ENCODE measurements around the gene SUZ12.
A peak's percentile ranks its signal among the peaks of the same experiment; 100 is the strongest.
"Not testable (repeated sequence)": the region's sequence is repeated elsewhere in the genome, so short reads cannot be mapped to it uniquely, and the experiment has no call there.

Gene SUZ12

DNA sequence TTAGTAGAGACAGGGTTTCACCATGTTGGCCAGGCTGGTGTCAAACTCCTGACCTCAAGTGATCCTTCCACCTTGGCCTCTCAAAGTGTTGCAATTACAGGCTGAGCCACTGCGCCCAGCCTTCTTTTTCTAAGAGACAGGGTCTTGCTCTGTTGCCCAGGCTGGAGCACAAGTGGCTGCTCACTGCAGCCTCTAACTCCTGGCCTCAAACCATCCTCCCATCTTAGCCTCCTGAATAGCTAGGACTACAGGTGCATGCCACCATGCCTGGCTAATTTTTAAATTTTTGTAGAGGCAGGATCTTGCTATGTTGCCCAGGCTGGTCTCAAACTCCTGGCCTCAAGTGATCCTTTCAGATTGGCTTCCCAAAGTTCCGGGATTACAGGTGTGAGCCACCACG, 15.1 kb downstream of the SUZ12 start:
- DNase-seq (ENCODE audit: low read depth in 2 of 2), result not testable (repeated sequence)

GRCh38 chr17:31964131-31964530, 27.3 kb downstream of the SUZ12 start:
- not testable (repeated sequence) for DNase-seq (ENCODE audit: low read depth in 2 of 2)

GRCh38 chr17:31967648-31968047, 30.8 kb downstream of the SUZ12 start:
- DNase-seq (ENCODE audit: low read depth in 2 of 2), result no peak

DNA sequence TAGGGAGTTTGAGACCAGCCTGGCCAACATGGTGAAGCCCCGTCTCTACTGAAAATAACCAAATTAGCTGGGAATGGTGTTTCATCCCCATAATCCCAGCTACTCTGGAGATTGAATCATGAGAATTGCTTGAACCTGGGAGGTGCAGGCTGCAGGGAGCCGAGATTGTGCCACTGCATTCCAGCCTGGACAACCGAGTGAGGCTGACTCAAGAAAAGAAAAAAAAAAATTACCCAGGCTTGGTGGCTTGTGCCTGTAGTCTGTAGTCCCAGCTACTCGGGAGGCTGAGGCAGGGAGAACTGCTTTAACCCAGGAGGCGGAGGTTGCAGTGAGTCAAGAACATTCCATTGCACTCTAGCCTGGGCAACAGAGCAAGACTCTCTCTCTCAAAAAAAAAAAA, 33.6 kb downstream of the SUZ12 start:
- DNase-seq (ENCODE audit: low read depth in 2 of 2), result not testable (repeated sequence)

GRCh38 chr17:31974269-31975071, 37.7 kb downstream of the SUZ12 start:
- not testable (repeated sequence) for DNase-seq (ENCODE audit: low read depth in 2 of 2)

DNA sequence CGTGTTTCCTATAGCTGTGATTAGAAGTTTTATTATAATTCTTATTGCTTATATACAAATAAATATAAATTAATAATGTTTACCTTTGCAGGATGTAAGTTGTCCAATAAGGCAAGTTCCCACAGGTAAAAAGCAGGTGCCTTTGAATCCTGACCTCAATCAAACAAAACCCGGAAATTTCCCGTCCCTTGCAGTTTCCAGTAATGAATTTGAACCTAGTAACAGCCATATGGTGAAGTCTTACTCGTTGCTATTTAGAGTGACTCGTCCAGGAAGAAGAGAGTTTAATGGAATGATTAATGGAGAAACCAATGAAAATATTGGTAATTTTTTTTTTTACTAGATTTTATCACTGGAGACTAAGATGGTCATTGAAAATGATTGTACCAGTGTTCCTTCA, 38.6 kb downstream of the SUZ12 start:
- DNase-seq (ENCODE audit: low read depth in 2 of 2), result not testable (repeated sequence)

- DNase-seq (ENCODE audit: low read depth in 2 of 2), result not testable (repeated sequence)
Measured at GRCh38 chr17:31991821-31992220, 55.0 kb downstream of the SUZ12 start.

DNA sequence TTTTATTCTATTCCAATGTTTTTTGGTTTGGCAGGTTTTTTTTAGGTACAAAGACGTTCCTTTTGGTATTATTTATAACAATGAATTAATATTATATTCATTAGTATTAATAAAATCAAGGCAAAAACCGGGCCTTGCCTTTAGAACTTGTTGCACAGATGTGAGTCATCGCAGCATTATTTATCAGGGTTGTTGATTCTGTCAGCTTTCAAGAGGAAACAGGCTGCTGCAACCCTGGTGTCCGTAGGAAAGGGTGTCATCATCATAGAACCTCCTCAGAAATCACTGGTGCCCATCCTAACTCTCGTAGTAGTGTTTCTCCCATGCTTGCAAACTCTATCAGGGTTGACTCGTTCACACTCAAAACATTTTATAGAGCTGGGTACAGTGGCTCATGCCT, 60.2 kb downstream of the SUZ12 start:
- DNase-seq (ENCODE audit: low read depth in 2 of 2), result no peak

DNA sequence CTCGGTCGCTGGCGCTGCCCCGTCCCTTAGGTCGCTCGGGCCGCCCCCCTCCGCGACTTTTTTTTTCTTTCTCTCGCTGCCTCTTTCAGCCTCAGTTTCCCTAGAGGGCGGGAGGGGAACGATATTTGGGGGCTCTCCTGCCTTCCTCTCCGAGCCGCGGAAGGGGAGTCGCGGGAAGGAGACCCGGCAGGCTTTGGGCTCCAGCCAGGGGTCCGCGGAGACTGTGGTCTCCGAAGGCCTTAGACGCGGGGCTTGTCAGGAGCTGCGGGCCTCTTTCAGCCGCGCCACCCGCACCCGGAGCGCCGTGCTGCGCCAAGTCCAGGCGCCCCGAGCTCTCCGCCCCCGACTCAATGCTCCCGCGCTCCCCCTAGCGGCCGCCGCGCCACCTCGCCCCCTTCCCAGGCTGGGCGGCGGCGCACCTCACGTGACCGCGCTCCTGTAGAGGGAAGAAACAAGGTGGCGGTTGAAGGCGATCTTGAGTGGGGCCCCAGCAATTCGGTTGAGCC, 70.2 kb downstream of the SUZ12 start, which contains the start of gene LRRC37B:
LRRC37B (plus strand) TSS at position 427 of the 506 bp plus-strand sequence. CDS start 14,010 bp downstream, outside the sequence.
- DNase-seq (ENCODE audit: low read depth in 2 of 2), result peak; percentile 81 to 83

- peak; percentile 14 to 27 for DNase-seq (ENCODE audit: low read depth in 2 of 2)
Measured at GRCh38 chr17:32007463-32008298, 70.9 kb downstream of the SUZ12 start.

DNA sequence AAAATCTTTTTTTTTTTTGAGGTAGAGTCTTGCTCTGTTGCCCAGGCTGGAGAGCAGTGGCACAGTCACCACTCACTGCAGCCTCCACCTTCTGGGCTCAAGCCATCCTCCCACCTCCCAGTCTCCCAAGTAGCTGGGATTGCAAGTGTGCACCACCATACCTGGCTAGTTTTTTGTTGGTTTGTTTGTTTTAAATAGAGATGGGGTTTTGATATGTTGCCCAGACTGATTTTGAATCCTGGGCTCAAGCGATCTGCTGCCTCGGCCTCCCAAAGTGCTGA, 72.4 kb downstream of the SUZ12 start:
- DNase-seq (ENCODE audit: low read depth in 2 of 2), result no peak

- DNase-seq (ENCODE audit: low read depth in 2 of 2), result no peak
Measured at GRCh38 chr17:32010114-32010513, 73.3 kb downstream of the SUZ12 start.

GRCh38 chr17:32015245-32016013, 78.6 kb downstream of the SUZ12 start:
- no peak for DNase-seq (ENCODE audit: low read depth in 2 of 2)

GRCh38 chr17:32016231-32016630, 79.4 kb downstream of the SUZ12 start:
- DNase-seq (ENCODE audit: low read depth in 2 of 2), result no peak

DNA sequence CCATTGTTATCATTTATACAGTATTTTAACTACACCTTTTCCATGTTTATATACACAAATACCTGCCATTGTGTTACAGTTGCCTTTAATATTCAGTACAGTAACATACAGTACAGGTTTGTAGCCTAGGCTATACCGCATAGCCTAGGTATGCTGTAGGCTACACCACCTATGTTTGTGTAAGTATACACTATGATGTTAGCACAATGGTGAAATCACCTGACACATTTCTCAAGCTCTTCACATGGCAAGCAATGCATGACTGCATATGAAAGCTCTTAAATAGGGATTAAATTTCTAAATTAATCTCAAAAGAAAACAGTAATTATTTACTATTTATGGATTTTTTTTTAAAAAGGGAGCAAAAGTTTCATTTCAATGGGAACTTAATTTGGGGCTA, 82.4 kb downstream of the SUZ12 start:
- no peak for DNase-seq (ENCODE audit: low read depth in 2 of 2)

DNA sequence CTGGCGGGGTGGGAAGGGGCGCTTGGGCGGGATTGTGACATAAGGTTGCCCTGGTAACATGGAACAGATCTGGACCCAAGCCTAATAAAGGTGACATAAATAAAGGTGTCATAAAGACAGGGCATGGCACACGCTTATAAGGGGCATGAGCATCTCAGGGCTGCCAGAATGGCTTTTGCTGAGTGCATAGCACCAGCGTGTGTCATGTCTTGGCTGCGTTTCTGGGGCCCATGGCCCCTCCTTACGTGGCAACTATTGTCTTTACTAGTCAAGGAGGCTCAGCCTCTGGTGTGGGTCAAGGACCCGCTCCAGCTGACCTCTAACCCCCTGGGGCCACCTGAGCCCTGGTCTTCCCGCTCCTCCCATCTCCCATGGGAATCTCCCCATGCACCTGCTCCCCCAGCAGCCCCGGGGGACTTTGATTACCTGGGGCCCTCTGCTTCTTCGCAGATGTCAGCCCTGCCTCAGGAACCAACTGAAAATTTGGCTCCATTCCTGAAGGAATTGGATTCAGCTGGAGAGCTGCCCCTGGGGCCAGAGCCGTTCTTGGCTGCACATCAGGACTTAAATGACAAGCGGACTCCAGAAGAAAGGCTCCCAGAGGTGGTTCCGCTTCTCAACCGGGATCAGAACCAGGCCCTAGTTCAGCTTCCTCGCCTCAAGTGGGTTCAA, 84.3 kb downstream of the SUZ12 start:
- DNase-seq (ENCODE audit: low read depth in 2 of 2), result no peak

DNA sequence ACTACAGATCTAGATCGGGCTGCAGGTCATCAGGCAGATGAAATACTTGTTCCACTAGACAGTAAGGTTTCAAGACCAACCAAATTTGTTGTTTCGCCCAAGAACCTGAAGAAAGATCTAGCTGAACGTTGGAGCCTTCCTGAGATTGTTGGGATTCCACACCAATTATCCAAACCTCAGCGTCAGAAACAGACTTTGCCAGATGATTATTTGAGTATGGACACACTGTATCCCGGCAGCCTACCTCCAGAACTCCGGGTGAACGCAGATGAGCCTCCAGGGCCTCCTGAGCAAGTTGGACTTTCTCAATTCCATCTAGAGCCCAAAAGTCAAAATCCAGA, 84.8 kb downstream of the SUZ12 start:
- DNase-seq (ENCODE audit: low read depth in 2 of 2), result no peak

DNA sequence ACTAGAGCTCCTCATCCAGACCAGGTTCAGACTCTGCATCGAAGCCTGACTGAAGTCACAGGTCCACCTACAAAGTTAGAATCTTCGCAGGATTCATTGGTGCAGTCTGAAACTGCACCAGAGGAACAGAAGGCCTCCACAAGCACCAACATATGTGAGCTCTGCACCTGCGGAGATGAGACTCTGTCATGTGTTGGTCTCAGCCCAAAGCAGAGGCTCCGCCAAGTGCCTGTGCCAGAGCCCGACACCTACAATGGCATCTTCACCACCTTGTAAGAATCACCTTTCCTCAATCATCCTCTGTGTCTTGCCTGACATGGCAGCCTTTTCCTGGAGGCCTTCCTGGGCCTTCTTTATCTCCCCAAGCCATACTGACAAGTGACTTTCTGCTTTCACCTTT, 85.7 kb downstream of the SUZ12 start:
- not testable (repeated sequence) for DNase-seq (ENCODE audit: low read depth in 2 of 2)

DNA sequence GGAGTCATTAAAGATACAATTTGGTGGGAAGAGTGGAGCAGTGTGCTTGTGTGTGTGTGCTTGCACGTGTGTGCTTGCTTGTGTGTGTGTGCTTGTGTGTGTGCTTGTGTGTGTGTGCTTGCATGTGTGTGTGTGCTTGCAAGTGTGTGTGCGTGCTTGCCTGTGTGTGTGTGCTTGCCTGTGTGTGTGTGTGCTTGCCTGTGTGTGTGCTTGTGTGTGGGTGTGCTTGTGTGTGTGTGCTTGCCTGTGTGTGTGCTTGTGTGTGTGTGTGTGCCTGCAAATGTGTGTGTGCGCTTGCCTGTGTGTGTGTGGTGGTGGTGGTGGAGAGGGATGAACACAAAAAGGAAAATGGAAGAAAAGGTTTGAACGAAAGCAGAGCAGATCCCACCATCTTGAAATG, 90.5 kb downstream of the SUZ12 start:
- not testable (repeated sequence) for DNase-seq (ENCODE audit: low read depth in 2 of 2)

- no peak for DNase-seq (ENCODE audit: low read depth in 2 of 2)
Measured at GRCh38 chr17:32033223-32033622, 96.4 kb downstream of the SUZ12 start.

- not testable (repeated sequence) for DNase-seq (ENCODE audit: low read depth in 2 of 2)
Measured at GRCh38 chr17:32033812-32034211, 97.0 kb downstream of the SUZ12 start.

DNA sequence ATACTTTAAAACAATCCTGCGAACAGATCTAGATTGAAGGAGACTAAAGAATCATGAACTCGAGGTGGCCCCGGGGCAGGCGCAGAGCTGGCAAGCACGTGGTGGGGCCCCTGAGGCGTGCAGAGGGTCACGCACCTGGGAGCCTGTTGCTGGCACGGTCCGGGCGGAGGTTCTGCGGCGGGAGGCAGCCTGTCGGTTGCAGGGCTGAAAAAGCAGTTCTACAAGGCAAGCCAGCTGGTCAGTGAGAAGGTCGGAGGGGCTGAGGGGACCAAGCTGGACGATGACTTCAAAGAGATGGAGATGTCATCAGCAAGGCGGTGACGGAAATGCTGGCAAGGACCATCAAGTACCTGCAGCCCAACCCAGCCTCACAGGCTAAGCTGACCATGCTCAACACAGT, 103.4 kb downstream of the SUZ12 start:
- DNase-seq (ENCODE audit: low read depth in 2 of 2), result not testable (repeated sequence)
